ENCODE data around the gene BCAP29. TPM values are rescaled to one million over a fixed set of nuclear protein-coding genes. Genes with fewer than 3 reads are reported as not detected.

BCAP29 gene
- total RNA-seq, 1 donor from 2014 or later: 53.9 TPM

GRCh38 chr7:107564553-107565298 lies 15.3 kb upstream of the BCAP29 start:
- H3K4me3 ChIP-seq (ENCODE audit: low read depth, low read length): peak overlapping the region; percentile 76
- peak; percentile 76 for DNase-seq (ENCODE audit: low read depth)
- no peak for TF ChIP-seq CTCF (conservative IDR thresholded peaks at IDR 0.05; ENCODE audit: low read depth, low read length)

GRCh38 chr7:107570298-107570697 lies 9.7 kb upstream of the BCAP29 start:
- no peak for DNase-seq (ENCODE audit: low read depth)
- H3K4me3 ChIP-seq (ENCODE audit: low read depth, low read length): no peak overlapping the region
- TF ChIP-seq CTCF (conservative IDR thresholded peaks at IDR 0.05; ENCODE audit: low read depth, low read length): no peak

GRCh38 chr7:107573537-107573936 lies 6.5 kb upstream of the BCAP29 start:
- no peak for DNase-seq (ENCODE audit: low read depth)
- H3K4me3 ChIP-seq (ENCODE audit: low read depth, low read length): no peak overlapping the region
- TF ChIP-seq CTCF (conservative IDR thresholded peaks at IDR 0.05; ENCODE audit: low read depth, low read length): no peak

- no peak for DNase-seq (ENCODE audit: low read depth)
- TF ChIP-seq CTCF (conservative IDR thresholded peaks at IDR 0.05; ENCODE audit: low read depth, low read length): no peak
- H3K4me3 ChIP-seq (ENCODE audit: low read depth, low read length): peak overlapping the region; percentile 73
Measured at GRCh38 chr7:107579554-107579884, 527 bp upstream of the BCAP29 start.

GRCh38 chr7:107580716-107581383 lies 804 bp downstream of the BCAP29 start:
- H3K4me3 ChIP-seq (ENCODE audit: low read depth, low read length): peak overlapping the region; percentile 73
- no peak for DNase-seq (ENCODE audit: low read depth)
- TF ChIP-seq CTCF (conservative IDR thresholded peaks at IDR 0.05; ENCODE audit: low read depth, low read length): no peak

GRCh38 chr7:107581387-107582013 lies 1.5 kb downstream of the BCAP29 start:
- DNase-seq (ENCODE audit: low read depth): no peak
- peak overlapping the region; percentile 73 for H3K4me3 ChIP-seq (ENCODE audit: low read depth, low read length)
- no peak for TF ChIP-seq CTCF (conservative IDR thresholded peaks at IDR 0.05; ENCODE audit: low read depth, low read length)

Measured in epithelial cell of proximal tubule (primary cell).